HEK293 (cell line): ENCODE data around the gene CHRD.

Experiments
- CTCF ChIA-PET: fragments of 350-600 bp; formaldehyde crosslinking; extraction: SDS; loops from one replicate; lab custom pipeline; 2021; ENCODE audit warnings: antibody characterized with exemption; lab: Yijun Ruan, JAX
- POLR2A ChIA-PET: fragments of 300-600 bp; formaldehyde crosslinking; extraction: SDS; loops from one replicate; lab custom pipeline; 2020; ENCODE audit warnings: antibody characterized with exemption, inconsistent platforms; lab: Yijun Ruan, JAX
- H3K27ac ChIP-seq: fragments of 200-500 bp; sonication (Bioruptor generic); 2 replicates; pipeline ENCODE4 v1.5.1; 2014; ENCODE audit warnings: low read depth, low read length, control low read depth, inconsistent platforms; ENCODE audit errors: extremely low read depth
- H3K36me3 ChIP-seq, 2 experiments: fragments of 200-500 bp in 1 of 2; sonication (Bioruptor generic) in 1 of 2; 1 replicate in 1 of 2; 2 replicates in 1 of 2; pipeline ENCODE4 v1.5.1; 2014 to 2017; ENCODE audit warnings: inconsistent platforms in 2 of 2, low read length in 2 of 2; ENCODE audit not compliant: control insufficient read depth in 2 of 2, insufficient read depth in 1 of 2
- H3K4me1 ChIP-seq: fragments of 200-500 bp; sonication (Bioruptor generic); 2 replicates; pipeline ENCODE4 v1.5.1; 2014; ENCODE audit warnings: mild to moderate bottlenecking, low read length, inconsistent platforms; ENCODE audit not compliant: control insufficient read depth, insufficient read depth
- H3K4me3 ChIP-seq: 2 replicates; pipeline ENCODE4 v1.5.1; 2011; ENCODE audit warnings: low read depth, mild to moderate bottlenecking, control low read depth, low read length, moderate library complexity
- H3K9me3 ChIP-seq: fragments of 200-500 bp; sonication (Bioruptor generic); 2 replicates; pipeline ENCODE4 v1.5.1; 2014; ENCODE audit warnings: low read depth, low read length, inconsistent platforms; ENCODE audit not compliant: control insufficient read depth, insufficient read depth
- GFI1B ChIP-seq: fragments of 450-650 bp; formaldehyde crosslinking; IDR thresholded peaks from 2 replicates; pipeline ENCODE4 v1.5.1; 2016; ENCODE audit warnings: missing biosample characterization, missing genetic modification characterization
- GLI2 ChIP-seq: fragments of 450-650 bp; formaldehyde crosslinking; IDR thresholded peaks from 2 replicates; pipeline ENCODE4; 2017; ENCODE audit warnings: missing biosample characterization, missing genetic modification characterization, low read depth, borderline replicate concordance
- KLF9 ChIP-seq: fragments of 450-650 bp; formaldehyde crosslinking; IDR thresholded peaks from 2 replicates; pipeline ENCODE4 v1.5.1; 2016; ENCODE audit warnings: missing biosample characterization, missing genetic modification characterization, low read depth
- MEIS1 ChIP-seq: sonication (generic); formaldehyde crosslinking; IDR thresholded peaks from 2 replicates; pipeline ENCODE4 v1.8.1; 2022; ENCODE audit warnings: missing genetic modification reagents, mild to moderate bottlenecking, borderline replicate concordance
- REPIN1 ChIP-seq: fragments of 450-650 bp; formaldehyde crosslinking; IDR thresholded peaks from 2 replicates; pipeline ENCODE4 v1.5.1; 2017; ENCODE audit warnings: missing biosample characterization, missing genetic modification characterization, low read depth
- REST ChIP-seq: fragments of 450-650 bp; formaldehyde crosslinking; IDR thresholded peaks from 2 replicates; pipeline ENCODE4 v1.5.1; 2016; ENCODE audit warnings: missing biosample characterization, missing genetic modification characterization
- ZBTB8A ChIP-seq: fragments of 450-650 bp; formaldehyde crosslinking; IDR thresholded peaks from 2 replicates; pipeline ENCODE4 v1.5.1; 2016; ENCODE audit warnings: missing biosample characterization, missing genetic modification characterization
- ZFHX2 ChIP-seq: fragments of 450-650 bp; formaldehyde crosslinking; conservative IDR thresholded peaks from 2 replicates; pipeline ENCODE4 v1.5.1; 2016; ENCODE audit warnings: missing biosample characterization, missing genetic modification characterization
- ZIC2 ChIP-seq: fragments of 450-650 bp; formaldehyde crosslinking; IDR thresholded peaks from 2 replicates; pipeline ENCODE4 v1.5.1; 2016; ENCODE audit warnings: missing biosample characterization, missing genetic modification characterization
- ZNF148 ChIP-seq: fragments of 450-650 bp; formaldehyde crosslinking; IDR thresholded peaks from 2 replicates; pipeline ENCODE4 v1.5.0; 2017; ENCODE audit warnings: missing biosample characterization, missing genetic modification characterization, borderline replicate concordance
- ZNF18 ChIP-seq: fragments of 450-650 bp; formaldehyde crosslinking; IDR thresholded peaks from 2 replicates; pipeline ENCODE4 v1.5.1; 2016; ENCODE audit warnings: missing biosample characterization, missing genetic modification characterization
- ZNF280C ChIP-seq: fragments of 450-650 bp; formaldehyde crosslinking; IDR thresholded peaks from 2 replicates; pipeline ENCODE4 v1.5.1; 2016; ENCODE audit warnings: missing biosample characterization, missing genetic modification characterization
- ZNF48 ChIP-seq: fragments of 450-650 bp; formaldehyde crosslinking; IDR thresholded peaks from 2 replicates; pipeline ENCODE4 v1.5.1; 2016; ENCODE audit warnings: missing biosample characterization, missing genetic modification characterization
- ZNF513 ChIP-seq: fragments of 450-650 bp; IDR thresholded peaks from 2 replicates; pipeline ENCODE4 v1.5.1; 2018; ENCODE audit warnings: missing biosample characterization, missing genetic modification characterization
- ZNF600 ChIP-seq: fragments of 450-650 bp; formaldehyde crosslinking; IDR thresholded peaks from 2 replicates; pipeline ENCODE4 v1.5.1; 2016; ENCODE audit warnings: missing biosample characterization, missing genetic modification characterization
- ZNF626 ChIP-seq: fragments of 450-650 bp; sonication (Bioruptor Pico); formaldehyde crosslinking; IDR thresholded peaks from 2 replicates; pipeline ENCODE4 v1.5.1; 2018; ENCODE audit warnings: missing biosample characterization, missing genetic modification characterization, inconsistent platforms
- ZNF654 ChIP-seq: fragments of 450-650 bp; formaldehyde crosslinking; IDR thresholded peaks from 2 replicates; pipeline ENCODE4 v1.5.1; 2016; ENCODE audit warnings: low read depth, missing biosample characterization, missing genetic modification characterization
- ZNF704 ChIP-seq: fragments of 450-650 bp; formaldehyde crosslinking; IDR thresholded peaks from 2 replicates; pipeline ENCODE4 v1.5.1; 2016; ENCODE audit warnings: missing biosample characterization, missing genetic modification characterization
- ZNF776 ChIP-seq: fragments of 450-650 bp; formaldehyde crosslinking; IDR thresholded peaks from 2 replicates; pipeline ENCODE4 v1.5.0; 2017; ENCODE audit warnings: missing biosample characterization, missing genetic modification characterization, borderline replicate concordance
- ZSCAN4 ChIP-seq: fragments of 450-650 bp; formaldehyde crosslinking; IDR thresholded peaks from 2 replicates; pipeline ENCODE4 v1.5.1; 2017; ENCODE audit warnings: missing biosample characterization, missing genetic modification characterization

Gene CHRD

GRCh38 chr3:184414418-184415202, 34.8 kb downstream of the CHRD start:
- Histone ChIP-seq H3K27ac (no peak overlapping the region), H3K4me3 (no peak overlapping the region), H3K9me3 (no peaks in the 10 kb centered on the region), H3K36me3 (no peaks in the 10 kb centered on the region), H3K4me1 (no peaks in the 10 kb centered on the region)
- TF ChIP-seq ZNF626: no peak
- TF ChIP-seq REPIN1: no peak
- TF ChIP-seq ZNF148 (tag by site-specific recombination): peak; percentile 21; the same call in 1 of the 2 replicates
- TF ChIP-seq ZFHX2 (tag by site-specific recombination): peak; percentile 25; the same call in 1 of the 2 replicates
- peak; percentile 88 for TF ChIP-seq ZSCAN4
- 0 out of 2 replicates have a peak, but pooled peaks have one; percentile 40 for TF ChIP-seq ZNF18
- TF ChIP-seq ZBTB8A: no peak
- TF ChIP-seq MEIS1: no peak
- no peak for TF ChIP-seq REST (tag by site-specific recombination)
- TF ChIP-seq ZNF280C (tag by site-specific recombination): no peak
- TF ChIP-seq KLF9 (tag by site-specific recombination): 0 out of 2 replicates have a peak, but pooled peaks have one; percentile 30
- ChIA-PET POLR2A (interaction anchor here (0.5 kb wide), 1 partner anchor 15 kb away, joined by 3 read pairs; no protein-coding TSS in a partner anchor), CTCF (interaction anchor here (0.6 to 2.3 kb wide), 7 partner anchors 10 to 865 kb away, joined by 3 to 7 read pairs (median 5); no protein-coding TSS in a partner anchor)

- CTCF ChIA-PET: interaction anchor here (0.8 to 2.3 kb wide), 3 partner anchors 40 to 54 kb away, joined by 4 to 7 read pairs (median 6); no protein-coding TSS in a partner anchor
- no peak for TF ChIP-seq ZNF600 (tag by site-specific recombination)
- no peak for TF ChIP-seq ZIC2 (tag by site-specific recombination)
- no peak for TF ChIP-seq GFI1B (tag by site-specific recombination)
- TF ChIP-seq GLI2 (tag by site-specific recombination): no peak
- no peak for TF ChIP-seq ZNF704 (tag by site-specific recombination)
- TF ChIP-seq ZNF513 (tag by site-specific recombination): no peak
- no peak for TF ChIP-seq ZNF654 (tag by site-specific recombination)
- no peak for TF ChIP-seq ZNF48 (tag by site-specific recombination)
- TF ChIP-seq ZNF776 (tag by site-specific recombination): no peak
Observed at GRCh38 chr3:184415203-184415490, 35.3 kb downstream of the CHRD start.

More at GRCh38 chr3:184415203-184415490, 35.3 kb downstream of the CHRD start:
- H3K4me3 ChIP-seq: no peak overlapping the region
- no peaks in the 10 kb centered on the region for H3K4me1 ChIP-seq
- no peaks in the 10 kb centered on the region for H3K36me3 ChIP-seq
- H3K27ac ChIP-seq: no peak overlapping the region
- POLR2A ChIA-PET: no interaction called here
- no peaks in the 10 kb centered on the region for H3K9me3 ChIP-seq
